ENCODE measurements around the gene CEP70.
A peak's percentile ranks its signal among the peaks of the same experiment; 100 is the strongest.
"Not testable (repeated sequence)": the region's sequence is repeated elsewhere in the genome, so short reads cannot be mapped to it uniquely, and the experiment has no call there.

The CEP70 gene

GRCh38 chr3:138608322-138609135 is 14.5 kb upstream of the CEP70 start, which contains the start of gene FAIM:
Gene FAIM, plus strand, starts transcription at chr3:138608771. Its CDS starts 10,956 bp downstream, at chr3:138619727.
- H3K4me3 ChIP-seq (ENCODE audit: low read depth, low read length): peak within 1 kb of the TSS; percentile 79
- peak within 1 kb of the TSS; percentile 68 for H3K9ac ChIP-seq (ENCODE audit: low read depth, low read length)
- no peaks in the 10 kb centered on the region for H3K9me3 ChIP-seq (ENCODE audit: control insufficient read depth, insufficient read depth, low read length)
- no peaks in the 10 kb centered on the region for H3K36me3 ChIP-seq (ENCODE audit: control insufficient read depth, insufficient read depth, low read length)
- H3K27me3 ChIP-seq (ENCODE audit: control insufficient read depth, insufficient read depth, low read length): no peaks in the 10 kb centered on the region
- H3K4me1 ChIP-seq (ENCODE audit: control insufficient read depth, insufficient read depth, low read length): peaks cover 5% of the 10 kb centered on the region

DNA sequence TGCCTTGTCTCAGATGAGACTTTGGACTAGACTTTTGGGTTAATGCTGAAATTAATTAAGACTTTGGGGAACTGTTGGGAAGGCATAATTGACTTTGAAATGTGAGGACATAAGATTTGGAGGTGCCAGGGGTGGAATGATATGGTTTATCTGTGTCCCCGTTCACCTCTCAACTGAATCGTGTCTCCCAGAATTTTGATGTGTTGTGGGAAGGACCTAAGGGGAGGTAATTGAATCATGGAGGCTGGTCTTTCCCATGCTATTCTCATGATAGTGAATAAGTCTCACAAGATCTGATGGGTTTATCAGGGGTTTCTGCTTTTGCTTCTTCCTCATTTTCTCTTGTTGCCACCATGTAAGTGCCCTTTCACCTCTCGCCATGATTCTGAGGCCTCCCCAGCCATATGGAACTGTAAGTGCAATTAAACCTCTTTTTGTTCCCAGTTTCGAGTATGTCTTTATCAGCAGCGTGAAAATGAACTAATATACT is 10.1 kb upstream of the CEP70 start:
- not testable (repeated sequence) for H3K4me1 ChIP-seq (ENCODE audit: control insufficient read depth, insufficient read depth, low read length); H3K9me3 ChIP-seq (ENCODE audit: control insufficient read depth, insufficient read depth, low read length); H3K4me3 ChIP-seq (ENCODE audit: low read depth, low read length); H3K36me3 ChIP-seq (ENCODE audit: control insufficient read depth, insufficient read depth, low read length); H3K9ac ChIP-seq (ENCODE audit: low read depth, low read length); H3K27me3 ChIP-seq (ENCODE audit: control insufficient read depth, insufficient read depth, low read length)

- not testable (repeated sequence) for H3K4me3 ChIP-seq (ENCODE audit: low read depth, low read length); H3K27me3 ChIP-seq (ENCODE audit: control insufficient read depth, insufficient read depth, low read length); H3K9me3 ChIP-seq (ENCODE audit: control insufficient read depth, insufficient read depth, low read length); H3K36me3 ChIP-seq (ENCODE audit: control insufficient read depth, insufficient read depth, low read length); H3K4me1 ChIP-seq (ENCODE audit: control insufficient read depth, insufficient read depth, low read length); H3K9ac ChIP-seq (ENCODE audit: low read depth, low read length)
Measured at GRCh38 chr3:138601661-138602060, 7.6 kb upstream of the CEP70 start.

DNA sequence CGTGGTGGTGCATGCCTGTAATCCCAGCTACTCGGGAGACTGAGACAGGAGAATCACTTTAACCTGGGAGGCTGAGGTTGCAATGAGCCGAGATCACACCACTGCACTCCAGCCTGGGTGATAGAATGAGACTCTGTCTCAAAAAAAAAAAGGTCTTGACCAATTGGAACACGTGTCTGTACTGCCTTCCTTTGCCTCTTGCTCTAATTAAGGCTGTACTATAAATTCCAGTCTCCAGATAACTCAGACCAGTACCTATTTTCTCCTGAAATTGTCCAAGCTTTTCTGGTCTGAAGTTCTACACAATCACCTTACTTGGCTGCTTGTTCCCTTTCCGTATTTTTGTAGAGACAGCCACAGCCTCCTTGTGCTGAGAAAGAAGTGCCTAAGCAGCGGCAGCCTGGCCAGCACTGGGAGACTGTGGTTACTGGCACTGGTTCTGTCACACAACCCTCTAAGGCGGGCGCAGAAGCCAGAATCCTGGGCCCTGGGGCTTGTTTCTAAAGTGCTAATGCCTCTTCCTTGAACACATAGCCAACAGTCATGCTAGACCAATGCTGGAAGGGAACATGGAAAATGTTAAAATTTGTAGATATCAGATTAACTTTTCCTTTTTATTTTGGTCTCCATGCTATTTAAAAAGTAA is 6.2 kb upstream of the CEP70 start:
- Histone ChIP-seq H3K4me3 (ENCODE audit: low read depth, low read length) (no peak overlapping the region), H3K27me3 (ENCODE audit: control insufficient read depth, insufficient read depth, low read length) (no peaks in the 10 kb centered on the region), H3K36me3 (ENCODE audit: control insufficient read depth, insufficient read depth, low read length) (no peaks in the 10 kb centered on the region), H3K4me1 (ENCODE audit: control insufficient read depth, insufficient read depth, low read length) (no peaks in the 10 kb centered on the region), H3K9me3 (ENCODE audit: control insufficient read depth, insufficient read depth, low read length) (peaks cover 6% of the 10 kb centered on the region), H3K9ac (ENCODE audit: low read depth, low read length) (no peak overlapping the region)

- Histone ChIP-seq H3K9ac (ENCODE audit: low read depth, low read length) (no peak overlapping the region), H3K36me3 (ENCODE audit: control insufficient read depth, insufficient read depth, low read length) (no peaks in the 10 kb centered on the region), H3K4me3 (ENCODE audit: low read depth, low read length) (no peak overlapping the region), H3K4me1 (ENCODE audit: control insufficient read depth, insufficient read depth, low read length) (no peaks in the 10 kb centered on the region), H3K9me3 (ENCODE audit: control insufficient read depth, insufficient read depth, low read length) (peaks cover 6% of the 10 kb centered on the region), H3K27me3 (ENCODE audit: control insufficient read depth, insufficient read depth, low read length) (no peaks in the 10 kb centered on the region)
Measured at GRCh38 chr3:138598534-138598933, 4.5 kb upstream of the CEP70 start.

GRCh38 chr3:138597186-138597976 is 3.3 kb upstream of the CEP70 start:
- not testable (repeated sequence) for H3K9ac ChIP-seq (ENCODE audit: low read depth, low read length)

GRCh38 chr3:138594935-138595610 is 1.0 kb upstream of the CEP70 start:
- peaks cover 5% of the 10 kb centered on the region for H3K4me1 ChIP-seq (ENCODE audit: control insufficient read depth, insufficient read depth, low read length)
- H3K9me3 ChIP-seq (ENCODE audit: control insufficient read depth, insufficient read depth, low read length): peaks cover 6% of the 10 kb centered on the region
- no peak overlapping the region for H3K4me3 ChIP-seq (ENCODE audit: low read depth, low read length)
- no peaks in the 10 kb centered on the region for H3K36me3 ChIP-seq (ENCODE audit: control insufficient read depth, insufficient read depth, low read length)
- no peaks in the 10 kb centered on the region for H3K27me3 ChIP-seq (ENCODE audit: control insufficient read depth, insufficient read depth, low read length)
- no peak overlapping the region for H3K9ac ChIP-seq (ENCODE audit: low read depth, low read length)

More at GRCh38 chr3:138597186-138597976, 3.3 kb upstream of the CEP70 start:
- not testable (repeated sequence) for H3K36me3 ChIP-seq (ENCODE audit: control insufficient read depth, insufficient read depth, low read length); H3K4me3 ChIP-seq (ENCODE audit: low read depth, low read length); H3K9me3 ChIP-seq (ENCODE audit: control insufficient read depth, insufficient read depth, low read length); H3K4me1 ChIP-seq (ENCODE audit: control insufficient read depth, insufficient read depth, low read length); H3K27me3 ChIP-seq (ENCODE audit: control insufficient read depth, insufficient read depth, low read length)

GRCh38 chr3:138593488-138594149 is 441 bp downstream of the CEP70 start:
- Histone ChIP-seq H3K36me3 (ENCODE audit: control insufficient read depth, insufficient read depth, low read length) (no peaks in the 10 kb centered on the region), H3K9me3 (ENCODE audit: control insufficient read depth, insufficient read depth, low read length) (peaks cover 1% of the 10 kb centered on the region), H3K27me3 (ENCODE audit: control insufficient read depth, insufficient read depth, low read length) (no peaks in the 10 kb centered on the region), H3K4me3 (ENCODE audit: low read depth, low read length) (peak overlapping the region; percentile 87), H3K9ac (ENCODE audit: low read depth, low read length) (peak overlapping the region; percentile 77), H3K4me1 (ENCODE audit: control insufficient read depth, insufficient read depth, low read length) (peaks cover 5% of the 10 kb centered on the region)

DNA sequence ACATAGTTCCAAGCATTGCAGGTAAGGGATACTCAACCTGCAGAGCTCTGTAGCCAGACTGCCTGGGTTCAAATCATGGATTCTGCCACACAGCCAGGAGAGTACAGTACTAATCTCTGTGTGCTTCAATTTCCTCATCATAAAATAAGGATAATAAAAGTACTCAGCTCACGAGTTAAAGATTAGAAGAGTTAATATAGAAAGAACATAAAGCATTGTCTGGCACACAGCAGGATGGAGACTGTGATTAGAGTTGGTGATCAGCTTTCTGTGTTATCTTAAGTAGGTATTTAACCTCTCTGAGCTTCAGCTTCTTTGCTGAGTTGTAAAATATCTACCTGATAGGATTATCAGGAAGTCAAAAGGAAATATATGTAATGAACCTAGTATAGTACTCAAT is 2.7 kb downstream of the CEP70 start:
- no peaks in the 10 kb centered on the region for H3K36me3 ChIP-seq (ENCODE audit: control insufficient read depth, insufficient read depth, low read length)
- peaks cover 5% of the 10 kb centered on the region for H3K4me1 ChIP-seq (ENCODE audit: control insufficient read depth, insufficient read depth, low read length)
- no peak overlapping the region for H3K9ac ChIP-seq (ENCODE audit: low read depth, low read length)
- H3K9me3 ChIP-seq (ENCODE audit: control insufficient read depth, insufficient read depth, low read length): no peaks in the 10 kb centered on the region
- no peaks in the 10 kb centered on the region for H3K27me3 ChIP-seq (ENCODE audit: control insufficient read depth, insufficient read depth, low read length)
- no peak overlapping the region for H3K4me3 ChIP-seq (ENCODE audit: low read depth, low read length)

- H3K36me3 ChIP-seq (ENCODE audit: control insufficient read depth, insufficient read depth, low read length): no peaks in the 10 kb centered on the region
- H3K4me3 ChIP-seq (ENCODE audit: low read depth, low read length): no peak overlapping the region
- no peaks in the 10 kb centered on the region for H3K27me3 ChIP-seq (ENCODE audit: control insufficient read depth, insufficient read depth, low read length)
- no peak overlapping the region for H3K9ac ChIP-seq (ENCODE audit: low read depth, low read length)
- no peaks in the 10 kb centered on the region for H3K9me3 ChIP-seq (ENCODE audit: control insufficient read depth, insufficient read depth, low read length)
- H3K4me1 ChIP-seq (ENCODE audit: control insufficient read depth, insufficient read depth, low read length): peaks cover 5% of the 10 kb centered on the region
Measured at GRCh38 chr3:138588445-138588844, 5.6 kb downstream of the CEP70 start.

DNA sequence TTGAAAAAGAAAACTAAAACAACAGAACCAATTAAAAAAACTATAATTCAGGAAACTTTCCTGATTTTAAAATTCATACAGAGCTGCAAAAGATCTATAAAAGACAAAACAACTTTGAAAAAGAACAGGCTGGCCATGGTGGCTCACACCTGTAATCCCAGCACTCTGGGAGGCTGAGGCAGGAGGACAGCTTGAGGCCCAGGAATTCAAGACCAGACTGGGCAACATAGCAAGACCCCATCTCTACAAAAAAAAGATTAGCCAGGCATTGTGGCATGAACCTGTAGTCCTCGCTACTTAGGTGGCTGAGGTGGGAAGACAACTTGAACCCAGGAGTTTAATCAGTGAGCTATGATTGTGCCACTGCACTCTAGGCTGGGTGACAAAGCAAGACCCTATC is 6.7 kb downstream of the CEP70 start:
- Histone ChIP-seq H3K36me3 (ENCODE audit: control insufficient read depth, insufficient read depth, low read length) (no peaks in the 10 kb centered on the region), H3K9me3 (ENCODE audit: control insufficient read depth, insufficient read depth, low read length) (no peaks in the 10 kb centered on the region), H3K9ac (ENCODE audit: low read depth, low read length) (no peak overlapping the region), H3K4me3 (ENCODE audit: low read depth, low read length) (no peak overlapping the region), H3K4me1 (ENCODE audit: control insufficient read depth, insufficient read depth, low read length) (no peaks in the 10 kb centered on the region), H3K27me3 (ENCODE audit: control insufficient read depth, insufficient read depth, low read length) (no peaks in the 10 kb centered on the region)

All from iPS-15b (cell line).